ENCODE measurements around the gene LRTM2.

The LRTM2 gene

DNA sequence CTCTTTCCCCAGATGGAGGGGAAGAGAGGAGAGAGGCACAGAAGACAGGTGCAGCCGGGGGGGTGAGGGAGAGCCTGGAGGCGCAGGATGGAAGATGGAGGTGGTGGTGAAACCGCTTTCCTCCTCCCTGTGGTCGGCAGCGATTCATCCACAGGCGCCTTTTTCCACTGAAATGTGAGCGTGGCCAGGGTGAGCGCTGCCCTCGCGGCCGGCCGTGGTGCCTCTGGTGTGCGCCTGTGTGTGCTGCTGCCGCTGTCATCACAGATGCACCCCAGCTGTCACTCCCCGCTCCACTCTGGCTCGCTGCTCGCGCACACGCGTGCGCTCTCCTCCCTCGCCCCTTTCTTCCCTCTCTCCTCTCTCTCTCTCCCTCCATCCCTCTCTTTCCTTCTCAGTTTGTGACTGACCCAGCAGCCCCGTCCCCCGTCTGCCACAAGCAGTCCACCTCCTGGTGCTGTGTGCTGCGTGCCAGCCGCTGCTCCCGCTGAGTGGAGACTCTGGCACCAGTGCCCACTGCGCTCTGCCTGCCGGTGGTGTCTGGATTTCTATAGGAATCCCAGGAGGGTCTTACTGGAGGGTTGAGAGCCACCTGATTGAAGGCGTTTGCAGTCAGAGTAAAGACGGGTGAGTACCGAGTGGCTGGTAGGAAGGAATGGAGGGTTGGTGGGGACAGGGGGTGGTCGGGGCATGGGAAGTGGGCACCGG lies at the start of gene LRTM2:
Gene LRTM2 (plus strand): TSS at position 375 of the 705 bp plus-strand sequence. CDS start 7,584 bp downstream, outside the sequence.
- DNase-seq: no peak

DNA sequence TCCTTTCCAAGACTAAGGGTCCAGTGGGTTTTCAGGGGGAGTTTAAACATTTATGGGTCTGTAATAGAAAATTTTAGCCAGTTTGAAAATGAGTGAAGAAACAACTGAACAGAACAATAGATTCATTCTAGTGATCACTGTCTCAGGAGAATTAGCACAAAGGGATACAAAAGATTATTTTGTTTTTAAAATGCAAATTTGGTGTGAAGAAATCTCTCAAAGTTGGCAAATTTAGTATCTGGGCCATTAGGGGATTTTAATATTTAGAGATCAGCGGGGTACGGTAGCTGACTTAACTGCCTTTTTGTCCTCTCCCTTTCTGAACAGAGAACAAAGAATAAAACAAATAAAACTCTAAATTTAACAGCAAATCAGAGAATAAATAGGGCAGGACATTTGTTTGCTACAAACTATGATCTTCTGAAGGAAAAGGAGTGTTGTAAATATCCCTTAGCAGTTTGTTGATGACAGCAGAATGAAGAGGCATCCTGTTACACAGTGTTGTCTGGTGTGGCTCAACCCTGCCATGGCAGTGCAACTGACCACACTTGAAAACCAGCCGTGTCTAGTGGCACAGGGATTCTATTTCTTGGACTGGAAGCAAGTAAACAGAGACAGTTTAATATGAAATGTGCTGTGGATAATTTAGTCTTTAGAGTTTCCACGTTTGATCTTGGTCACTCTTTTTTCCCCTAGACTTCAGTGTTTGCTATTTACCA lies 46.3 kb upstream of the LRTM2 start:
- no peak for DNase-seq

DNA sequence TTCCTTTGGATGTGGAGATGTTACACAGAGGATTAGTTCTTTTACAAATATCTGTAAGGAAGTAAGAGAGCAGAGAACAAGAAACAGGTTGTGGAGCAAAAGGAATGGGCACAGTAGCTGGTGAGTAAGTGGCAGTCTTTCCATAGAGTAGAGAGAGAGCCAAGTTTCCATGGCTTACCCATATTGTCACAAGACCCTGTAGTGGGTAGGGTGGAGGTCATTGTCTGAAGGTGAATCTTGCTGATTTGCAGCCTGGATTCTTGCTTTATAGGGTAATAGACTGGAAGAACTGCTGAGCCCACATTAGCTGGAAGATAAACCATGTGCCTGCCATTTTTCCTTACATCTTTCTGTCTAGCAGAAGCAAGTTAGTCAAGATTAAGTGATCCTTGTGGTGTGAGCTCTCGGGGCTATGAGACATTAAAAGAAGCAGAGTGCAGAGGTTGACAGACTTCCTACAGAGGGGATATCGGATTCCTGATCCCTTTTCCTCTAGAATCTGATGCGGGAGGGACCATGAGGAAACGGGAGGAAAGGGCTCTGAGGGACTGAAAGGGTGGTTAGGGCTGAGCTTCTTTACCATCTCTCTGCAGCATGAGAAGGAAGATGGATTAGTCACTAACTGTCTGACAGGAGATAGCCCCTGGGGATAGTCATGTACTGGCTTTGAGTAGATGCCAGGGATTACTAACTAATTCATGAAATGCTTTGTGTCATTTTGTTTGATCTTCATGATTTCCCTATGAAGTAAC lies 44.0 kb upstream of the LRTM2 start:
- no peak for DNase-seq

DNA sequence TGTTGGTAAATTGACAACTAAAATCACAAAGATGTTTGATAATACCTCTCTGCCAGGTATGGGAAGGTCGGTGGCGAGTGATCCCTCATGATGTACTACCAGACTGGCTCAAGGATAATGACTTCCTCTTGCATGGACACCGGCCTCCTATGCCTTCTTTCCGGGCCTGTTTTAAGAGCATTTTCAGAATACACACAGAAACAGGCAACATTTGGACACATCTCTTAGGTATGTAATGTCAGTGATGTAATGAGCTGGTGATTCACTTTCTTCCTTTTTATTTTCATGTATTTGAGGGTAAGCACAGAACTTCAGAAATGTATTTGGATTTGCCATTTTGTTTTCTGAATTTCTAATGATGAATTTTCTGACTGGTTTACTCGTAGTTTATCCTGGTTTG lies 42.6 kb upstream of the LRTM2 start:
- no peak for DNase-seq

DNA sequence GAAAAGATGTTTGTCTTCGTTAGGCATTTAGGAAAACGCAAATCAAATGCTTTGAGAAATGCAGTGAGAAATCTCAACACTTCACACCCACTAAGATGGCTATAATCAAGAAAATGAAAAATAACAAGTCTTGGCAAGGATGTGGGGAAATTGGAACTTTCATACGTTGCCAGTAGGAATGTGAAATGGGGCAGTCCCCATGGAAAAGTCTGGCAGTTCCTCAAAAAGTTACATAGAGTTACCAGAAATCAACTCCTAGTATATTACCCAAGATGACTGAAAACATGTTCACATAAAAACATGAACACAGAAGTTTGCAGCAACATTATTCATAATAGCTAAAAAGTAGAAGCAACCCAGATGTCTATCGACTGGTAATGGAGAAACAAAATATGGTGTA lies 41.5 kb upstream of the LRTM2 start:
- DNase-seq: no peak

DNA sequence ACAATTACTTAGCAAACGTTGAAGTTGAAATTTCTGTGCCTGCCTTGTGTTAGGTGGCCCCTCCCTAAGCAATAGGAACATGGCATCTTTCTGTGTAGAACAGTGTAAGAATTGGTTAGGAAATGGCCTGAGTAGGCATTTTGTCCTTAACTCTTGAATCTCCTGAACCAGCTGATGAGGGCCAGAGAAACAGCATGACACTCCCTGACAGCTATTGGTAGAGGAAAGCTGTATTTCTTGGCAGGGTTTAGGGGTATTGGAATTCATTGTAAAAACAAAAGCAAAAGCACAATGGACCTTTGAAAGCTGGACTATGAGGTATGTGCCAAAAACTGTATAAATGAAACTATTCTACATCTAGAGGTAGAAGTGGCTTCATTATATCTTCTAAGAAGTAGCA lies 40.6 kb upstream of the LRTM2 start:
- no peak for DNase-seq

DNA sequence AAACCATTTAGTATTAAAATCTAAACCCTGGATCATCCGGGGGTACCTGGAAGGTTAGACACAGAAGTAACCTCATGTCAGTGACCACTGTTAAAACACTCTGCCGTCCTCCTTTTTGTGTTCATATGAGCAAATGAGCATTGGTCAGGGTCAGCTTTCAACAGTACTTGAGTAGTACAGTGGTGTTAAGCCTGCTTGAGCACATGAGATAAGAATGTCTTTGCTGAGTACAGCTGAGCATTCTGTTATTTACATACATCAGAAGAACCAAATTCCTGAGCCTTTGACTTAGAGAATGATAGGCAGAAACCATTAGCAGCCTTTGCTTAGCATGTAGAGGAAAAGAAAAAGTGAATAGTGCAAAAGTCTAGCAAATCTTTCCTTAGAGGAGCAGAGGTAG lies 38.6 kb upstream of the LRTM2 start:
- DNase-seq: no peak

DNA sequence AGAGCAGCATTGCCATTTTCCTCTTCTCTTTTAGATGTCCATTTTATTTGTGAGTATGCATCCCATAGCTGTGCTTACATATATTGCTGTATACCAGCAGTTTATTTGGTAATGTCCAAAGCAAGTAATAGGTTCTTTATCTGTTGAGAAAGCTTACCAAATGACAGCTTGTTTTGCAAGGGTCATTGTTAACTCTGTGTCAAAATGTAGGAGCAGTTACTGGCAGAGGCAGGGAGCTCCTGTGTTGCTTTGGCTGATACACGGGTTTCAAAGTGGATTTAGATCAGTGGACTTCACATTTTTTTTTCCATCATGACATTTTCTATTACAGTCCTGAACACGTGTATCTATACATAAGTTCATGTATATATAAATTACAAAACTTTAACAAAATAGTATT lies 38.1 kb upstream of the LRTM2 start:
- no peak for DNase-seq

DNA sequence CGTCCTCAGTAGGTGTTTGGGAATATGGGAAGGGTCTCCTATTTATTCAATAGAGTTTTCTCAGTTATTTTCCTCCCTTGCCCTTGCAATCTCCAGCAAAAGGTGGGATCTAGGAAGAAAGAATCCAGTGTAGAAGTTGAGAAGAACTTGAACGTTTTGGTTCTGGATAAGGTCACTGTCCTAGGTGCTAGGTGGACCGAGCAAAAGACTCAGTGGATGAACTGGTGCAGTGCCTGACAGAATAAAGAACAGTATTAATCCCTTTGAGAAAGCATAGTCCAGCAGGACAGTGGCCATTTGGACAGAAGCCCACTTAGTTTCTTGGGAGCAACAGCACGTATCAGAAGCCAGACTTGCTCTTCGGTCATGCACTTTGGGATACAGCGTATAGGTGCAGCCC lies 32.7 kb upstream of the LRTM2 start:
- DNase-seq: no peak

DNA sequence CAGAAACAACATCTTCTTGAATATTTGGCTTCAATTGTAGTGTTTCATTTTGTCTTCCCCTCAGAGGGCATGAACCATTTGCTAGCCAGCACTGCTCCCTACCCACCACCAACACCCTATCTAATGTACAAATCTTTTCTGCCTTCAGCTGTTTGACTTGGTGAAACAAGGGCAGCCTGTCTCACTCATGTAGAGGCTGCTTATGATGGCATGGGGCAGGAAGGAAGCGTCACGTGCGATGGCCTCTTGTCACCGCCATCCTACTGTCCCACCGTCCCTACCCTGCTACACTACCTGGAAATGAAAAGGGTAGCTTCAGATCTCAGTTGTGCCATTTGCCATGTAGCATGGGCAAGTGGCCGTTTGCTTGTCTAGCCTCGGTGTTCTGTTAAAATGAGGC lies 29.9 kb upstream of the LRTM2 start:
- no peak for DNase-seq

DNA sequence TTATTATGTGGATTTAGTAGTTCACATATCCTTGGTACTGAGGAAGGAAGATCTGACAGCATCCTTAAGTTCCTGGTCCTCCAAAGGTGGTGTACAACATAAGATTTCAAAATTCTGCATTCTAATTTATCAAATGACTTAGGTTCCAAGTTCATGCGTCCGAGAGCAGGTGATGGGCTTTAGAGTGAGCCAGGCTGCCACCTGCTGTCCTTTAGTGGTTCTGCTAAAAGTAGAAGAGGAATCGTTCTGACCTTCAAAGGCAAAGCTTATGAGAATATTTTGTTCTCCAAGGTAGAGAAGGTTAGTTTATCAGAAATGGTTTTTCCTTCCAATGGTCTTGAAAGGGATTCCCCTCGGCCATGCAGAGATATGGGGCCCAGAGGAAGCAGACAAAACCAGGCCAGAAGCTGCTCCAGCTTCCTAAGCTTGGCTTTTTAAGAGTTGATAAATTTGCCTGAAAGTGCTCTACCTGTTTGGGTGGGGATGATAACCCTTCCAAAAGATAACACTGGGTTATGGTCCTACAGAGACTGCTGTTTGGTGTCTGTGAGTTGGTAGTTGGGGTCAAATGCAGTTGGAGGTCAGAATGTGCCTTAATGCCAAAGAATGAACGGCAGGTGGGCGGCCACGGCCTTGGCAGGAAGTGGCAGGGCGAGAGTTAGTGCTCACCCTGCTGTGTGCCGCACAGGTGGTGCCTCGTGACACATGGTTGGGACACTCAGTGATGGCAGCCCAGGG lies 29.1 kb upstream of the LRTM2 start:
- peak; percentile 46 for DNase-seq

DNA sequence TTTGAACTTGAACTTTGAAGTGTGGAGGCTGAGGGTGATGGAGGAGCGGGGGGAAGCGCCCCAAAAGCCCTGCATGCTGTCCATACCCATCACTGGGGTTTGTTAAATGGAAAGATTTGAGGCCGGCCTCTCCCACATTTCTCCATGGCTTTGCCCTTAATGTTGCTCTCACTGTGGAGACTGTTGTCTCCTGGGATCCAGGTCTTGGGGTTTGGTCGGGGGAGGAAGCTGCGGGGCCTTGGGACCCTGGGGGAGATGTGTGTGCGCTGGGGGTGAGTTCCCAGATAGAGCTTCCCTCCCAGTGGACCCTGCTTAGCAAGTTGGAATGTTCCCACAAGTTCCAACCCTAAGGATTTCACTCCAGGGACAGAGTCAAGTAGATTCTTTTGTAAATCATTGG lies 28.0 kb upstream of the LRTM2 start:
- no peak for DNase-seq

DNA sequence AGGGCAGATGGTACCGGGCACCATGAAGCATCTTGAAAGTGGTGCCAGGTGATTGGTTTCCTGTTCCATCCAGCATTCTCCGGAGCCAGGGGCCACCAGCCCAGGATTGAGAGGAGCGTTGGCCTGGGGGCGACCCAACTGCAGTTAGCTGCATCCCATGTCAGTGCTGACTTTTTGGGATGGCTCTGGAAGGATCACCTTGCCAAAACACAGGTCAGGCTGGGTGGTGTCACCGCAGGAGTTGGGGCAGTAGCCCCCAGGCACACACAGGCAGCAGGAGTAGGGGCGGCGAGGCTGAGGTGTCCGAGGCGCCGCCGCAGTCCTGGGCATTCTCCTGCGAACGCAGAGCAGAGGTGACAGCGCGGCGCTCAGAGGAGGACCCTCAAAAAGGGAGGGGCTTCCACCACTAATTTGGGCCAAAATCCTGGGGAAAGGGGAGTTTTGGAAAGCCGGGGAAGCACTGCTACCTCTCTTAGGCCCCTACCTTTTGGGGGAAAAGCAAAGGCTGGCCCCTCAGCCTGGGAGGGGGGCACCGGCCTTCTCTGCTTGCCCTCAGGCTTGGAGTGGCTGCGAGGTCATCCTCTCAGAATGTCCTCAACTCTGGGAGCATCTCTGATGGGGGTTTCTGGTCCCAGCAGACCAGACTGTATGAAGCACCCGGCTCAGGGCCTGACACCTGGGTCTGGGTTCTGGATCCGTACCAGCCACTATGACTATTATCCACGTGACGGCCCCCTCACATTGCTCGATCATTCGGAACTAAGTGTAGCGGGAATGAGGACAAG lies 26.7 kb upstream of the LRTM2 start:
- DNase-seq: no peak

DNA sequence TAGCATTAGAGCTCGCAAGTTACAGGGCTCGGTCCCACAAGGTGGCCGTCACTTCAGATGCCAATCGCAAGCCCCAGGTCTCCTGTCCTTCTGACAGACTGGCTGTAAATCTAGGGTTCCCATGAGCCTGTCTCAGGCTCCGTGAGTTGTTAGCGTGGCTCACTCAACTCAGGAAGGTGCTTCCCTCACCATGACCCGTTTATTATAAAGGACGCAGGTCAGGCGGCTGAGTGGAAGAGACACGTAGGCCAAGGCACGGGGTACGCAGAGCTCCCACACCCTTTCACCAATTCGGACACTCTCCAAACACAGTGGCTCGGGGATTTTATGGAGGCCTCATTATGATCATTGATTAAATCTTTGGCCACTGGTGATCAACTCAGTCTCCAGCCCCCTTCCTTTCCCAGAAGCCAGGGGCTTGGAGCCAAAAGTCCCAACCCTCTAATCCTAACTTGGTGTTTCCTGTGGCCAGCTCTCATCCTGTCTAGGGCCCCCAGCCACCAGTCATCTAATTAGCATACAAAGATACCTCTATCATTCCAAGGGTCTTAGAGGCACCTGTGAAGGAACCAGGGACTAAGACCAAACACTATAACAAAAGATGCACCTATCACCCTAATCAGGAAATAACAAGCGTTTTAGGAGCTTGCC lies 25.8 kb upstream of the LRTM2 start:
- DNase-seq: no peak

DNA sequence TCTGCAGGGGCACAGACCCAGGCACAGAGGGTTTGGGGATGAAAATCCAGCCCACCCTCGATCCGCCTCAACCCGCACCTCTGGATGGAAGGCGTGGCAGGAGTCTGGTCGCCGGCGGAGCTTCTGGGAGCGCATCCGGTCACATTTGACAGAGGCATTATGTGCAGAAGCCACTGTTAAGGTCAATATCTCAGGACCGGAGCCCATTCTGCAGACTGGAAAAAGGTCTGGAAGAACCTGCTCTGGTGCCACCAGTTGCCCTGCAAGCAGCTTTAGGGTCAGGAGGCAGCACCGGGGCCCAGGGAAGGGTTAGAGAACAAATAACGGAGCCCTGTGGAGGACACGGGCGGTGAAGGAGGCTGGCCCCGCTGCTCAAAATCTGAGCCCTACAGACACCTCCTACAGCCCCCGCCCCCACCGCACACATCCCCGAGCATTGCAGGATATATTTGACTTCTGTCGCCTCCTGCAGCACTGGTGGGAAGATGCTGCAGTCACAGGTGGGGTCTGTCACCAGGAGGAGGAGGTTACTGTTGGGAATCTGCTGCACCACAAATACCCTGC lies 25.1 kb upstream of the LRTM2 start:
- DNase-seq: no peak

DNA sequence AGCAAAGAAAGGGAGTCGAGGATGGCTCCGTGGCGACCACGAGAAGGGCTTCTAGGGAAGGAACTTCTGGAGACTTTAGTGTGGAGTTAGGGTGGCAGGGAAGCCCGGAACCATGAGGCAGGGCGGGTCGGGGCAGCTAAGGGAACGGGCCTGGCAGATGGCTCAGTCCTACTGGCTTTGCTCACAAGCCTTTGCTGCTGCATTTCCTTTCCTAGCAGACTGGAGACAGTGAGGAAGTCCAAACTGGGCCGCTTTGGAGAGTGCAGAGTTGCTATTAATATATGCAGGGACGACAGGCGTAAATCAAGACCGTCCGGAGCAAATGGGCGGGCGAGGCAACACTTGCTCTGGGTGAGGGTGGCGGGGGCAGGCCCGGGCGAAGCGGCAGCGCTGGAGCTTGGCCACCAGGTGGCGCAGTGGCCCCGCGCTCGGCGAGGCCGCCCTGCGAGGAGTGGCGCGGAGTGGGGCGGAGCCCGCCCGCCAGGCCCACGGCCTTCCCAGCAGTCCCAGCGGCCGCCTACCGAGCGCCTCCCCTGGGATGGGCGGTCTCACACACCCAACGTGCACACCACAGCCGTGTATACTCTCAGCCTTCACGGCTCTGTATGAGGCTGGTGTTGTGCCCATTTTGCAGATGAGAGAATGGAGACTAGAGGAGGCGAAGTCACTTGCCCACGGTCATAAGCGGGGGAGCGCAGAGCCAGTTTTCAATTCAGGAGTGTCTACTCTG lies 24.4 kb upstream of the LRTM2 start:
- DNase-seq: peak; percentile 86

DNA sequence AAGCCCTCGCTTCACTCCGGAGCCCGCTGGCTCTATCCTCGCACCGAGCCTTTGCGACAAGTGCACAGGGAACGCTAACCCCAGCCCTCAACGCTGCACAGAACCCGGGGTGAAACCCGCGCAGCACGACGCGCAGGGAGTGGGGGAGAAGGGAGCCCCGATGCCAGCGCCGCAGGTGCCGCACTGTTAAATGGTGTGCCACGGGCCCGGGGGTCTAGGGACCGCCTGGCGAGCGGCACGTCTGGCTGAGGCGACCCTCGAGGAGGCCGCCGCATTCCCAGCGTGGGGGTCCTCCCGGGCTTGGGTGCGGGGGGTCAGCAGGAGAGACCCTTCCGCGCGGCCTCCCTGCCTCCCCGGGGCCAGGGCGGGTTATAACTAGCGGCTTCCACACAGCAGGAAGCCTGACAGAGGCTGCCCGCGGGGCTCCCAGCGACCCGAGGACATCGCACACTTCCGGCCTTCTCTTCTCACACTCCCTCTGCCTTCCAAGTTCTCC lies 23.8 kb upstream of the LRTM2 start:
- DNase-seq: no peak

DNA sequence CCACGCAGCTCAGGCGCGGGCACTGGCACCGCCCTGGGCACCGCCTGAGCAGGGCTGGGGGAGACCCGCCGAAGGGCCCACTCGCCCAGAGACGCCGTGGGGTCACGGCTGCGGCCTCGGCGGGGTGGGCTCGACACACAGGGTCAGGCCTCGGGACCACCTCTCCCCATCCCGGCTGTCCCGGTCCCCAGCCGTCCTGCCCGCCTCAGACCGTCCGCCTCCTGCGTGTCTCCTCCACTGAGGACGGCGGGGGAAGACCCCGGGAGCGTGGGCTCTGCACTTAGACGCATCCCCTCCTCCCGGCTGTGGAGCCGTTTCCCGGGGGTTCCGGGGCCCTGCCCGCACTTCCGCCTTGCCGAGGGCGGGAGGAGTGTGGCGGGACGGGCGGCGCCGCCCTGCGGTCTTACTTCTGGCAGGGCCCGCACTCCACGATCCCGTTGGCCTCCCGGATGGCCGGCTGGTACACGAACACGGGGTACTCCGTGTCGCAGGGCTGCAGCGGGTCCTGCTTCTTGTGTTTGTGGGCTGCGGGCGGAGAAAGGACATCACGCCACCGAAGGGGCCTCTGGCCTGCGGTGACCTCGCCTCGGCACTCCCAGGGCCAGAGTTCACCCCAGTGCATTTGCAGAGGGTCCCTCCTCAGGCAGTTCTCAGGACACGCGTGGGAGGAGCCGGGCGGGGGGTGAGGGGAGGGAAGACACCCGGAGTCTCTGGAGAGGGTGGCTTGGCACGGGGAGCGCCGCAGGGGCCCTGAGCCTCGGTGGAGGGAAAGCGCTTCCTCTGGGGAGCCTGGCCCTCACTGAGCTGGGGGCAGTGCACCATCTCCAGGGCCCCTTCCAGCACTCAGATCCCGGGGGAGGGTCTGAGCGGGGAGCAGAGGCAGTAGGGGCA lies 23.1 kb upstream of the LRTM2 start:
- no peak for DNase-seq

DNA sequence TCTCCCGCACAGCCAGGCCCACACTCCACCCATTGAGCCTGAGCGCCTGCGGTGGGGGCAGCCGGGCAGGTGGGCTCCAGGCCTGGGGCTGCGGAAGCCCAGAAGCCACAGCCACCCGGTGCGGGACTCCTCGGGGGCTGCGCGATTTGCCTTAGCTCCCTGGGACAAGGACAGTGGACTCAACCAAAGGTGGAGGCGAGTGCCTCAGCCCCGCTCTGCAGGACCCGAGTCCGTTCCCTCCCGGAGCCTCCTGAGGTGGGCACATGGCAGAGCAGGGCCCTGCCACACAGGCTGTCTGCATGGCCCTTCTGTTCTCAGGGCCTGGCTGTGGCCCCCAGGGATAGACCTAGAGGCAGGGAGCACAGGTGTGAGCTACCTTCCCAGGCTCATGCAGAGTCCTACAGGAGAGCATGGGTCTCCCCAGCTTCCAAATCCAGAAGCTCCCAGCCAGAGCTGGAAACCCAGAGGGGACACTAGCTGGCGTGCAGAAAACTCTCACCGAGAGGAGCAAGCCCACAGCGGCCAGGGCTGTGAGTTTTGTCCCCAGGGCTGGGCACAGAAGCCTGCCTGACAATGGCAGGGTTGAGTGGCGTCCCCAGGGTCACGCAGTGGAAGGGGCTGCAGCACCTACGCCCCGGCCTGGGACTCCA lies 22.2 kb upstream of the LRTM2 start:
- DNase-seq: no peak

All from NCI-H2107 (cell line).